Stimulated activated CD4-positive, alpha-beta T cell treated with anti-CD3 and anti-CD28 coated beads, Interleukin-4, amount 100 ng/mL, for 24 hours (primary cell): Measurements from ENCODE around the gene PGM5.

Experiments
- DNase-seq: peaks from one replicate; pipeline ENCODE4 v3.0.0-alpha.2; 2020

PGM5 gene

DNA sequence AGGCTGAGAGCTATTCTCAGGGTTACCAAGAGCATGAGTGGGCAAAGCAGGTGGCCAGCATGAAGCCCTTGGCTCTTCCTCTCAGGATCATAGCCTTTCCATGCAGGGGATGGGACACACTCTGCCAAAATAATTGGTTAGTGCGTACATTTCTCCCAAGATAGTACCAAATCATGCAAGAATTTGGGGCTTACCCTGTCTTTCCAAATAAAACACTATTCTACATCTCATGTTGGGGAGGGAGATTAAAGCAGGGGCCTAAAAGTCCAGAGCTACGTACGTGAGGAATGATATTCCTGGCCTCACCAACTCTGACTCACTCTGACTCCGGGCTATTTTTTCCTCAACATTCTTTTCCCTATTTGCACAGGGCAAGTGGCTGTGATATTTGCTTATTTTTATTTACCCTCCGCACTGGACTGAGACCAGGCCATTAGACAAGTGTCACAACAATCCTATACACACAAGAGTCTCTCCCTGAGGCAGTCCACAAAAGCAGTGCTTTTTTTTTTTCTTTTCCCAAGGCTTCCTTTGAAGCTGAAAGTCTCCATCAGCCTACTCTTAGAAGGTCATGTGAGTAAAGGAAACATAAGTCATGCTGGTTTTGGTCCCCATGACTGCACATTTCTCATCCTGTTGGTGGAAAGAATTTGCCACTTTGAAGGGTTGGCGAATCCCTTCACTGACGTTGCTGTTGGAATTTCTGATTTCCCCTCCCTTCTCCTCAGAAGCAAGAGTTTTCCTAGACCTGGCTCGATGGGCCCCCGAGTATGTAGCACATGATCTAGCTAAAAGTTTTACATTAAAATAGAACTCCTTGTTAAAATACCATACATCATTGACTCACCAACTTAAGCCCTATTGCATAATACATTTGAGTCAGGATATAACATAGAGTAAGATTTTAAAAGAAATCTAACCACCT, 144.3 kb downstream of the PGM5 start:
- no peak for DNase-seq

DNA sequence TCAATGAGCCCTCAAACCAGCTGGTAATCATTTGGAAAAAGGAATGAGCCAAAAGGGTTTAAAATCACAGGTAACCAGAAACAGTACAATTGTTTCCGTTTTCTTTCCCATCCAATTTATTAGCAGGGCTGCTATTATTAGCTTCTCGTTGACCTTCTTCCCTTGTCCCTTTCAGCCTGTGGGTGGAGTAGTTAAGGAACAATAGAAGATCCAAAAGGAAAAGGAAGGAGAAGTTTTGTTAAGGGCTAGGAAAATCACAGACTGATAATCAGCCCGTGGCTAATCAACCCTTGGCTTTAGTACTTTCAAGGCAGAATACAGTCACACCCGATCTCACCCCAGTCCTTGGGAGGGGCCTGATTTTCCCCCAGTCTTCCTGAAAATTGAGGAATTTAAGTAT, 145.9 kb downstream of the PGM5 start:
- DNase-seq = no peak

DNA sequence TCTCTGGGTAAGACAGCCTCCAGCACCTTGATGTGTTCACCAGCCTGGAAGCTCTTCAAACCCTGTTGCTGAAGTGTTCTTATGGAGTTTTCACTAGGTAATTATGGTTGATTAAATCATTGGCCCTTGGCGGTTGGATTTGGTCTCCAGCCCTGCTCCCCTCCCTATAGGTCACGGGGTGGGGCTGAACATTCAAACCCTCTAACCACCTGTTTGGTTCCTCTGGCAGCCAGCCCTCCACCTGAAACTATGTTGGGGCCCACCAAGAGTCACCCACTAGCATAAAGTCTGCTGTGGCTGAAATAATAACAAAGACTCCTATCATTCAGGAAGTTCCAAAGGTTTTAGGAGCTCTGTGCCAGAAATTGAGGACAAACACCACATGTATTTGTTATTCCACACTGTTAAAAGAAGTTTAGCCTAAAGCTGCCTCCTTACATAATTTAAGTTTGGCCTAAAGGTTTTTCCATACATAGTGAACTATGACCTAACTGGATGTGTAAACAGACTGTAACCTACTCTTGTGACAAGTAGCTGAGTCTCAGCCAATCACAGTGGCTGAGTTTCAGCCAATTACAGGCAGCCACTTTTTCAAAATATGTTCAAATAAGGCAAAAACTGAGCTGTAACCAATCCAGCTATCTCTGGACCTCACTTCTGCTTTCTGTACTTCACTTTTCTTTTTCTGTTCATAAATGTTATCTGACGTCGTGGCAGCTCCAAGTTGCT, 149.4 kb downstream of the PGM5 start:
- no peak for DNase-seq

- no peak for DNase-seq
Measured at GRCh38 chr9:68506551-68506950, 150.1 kb downstream of the PGM5 start.

DNA sequence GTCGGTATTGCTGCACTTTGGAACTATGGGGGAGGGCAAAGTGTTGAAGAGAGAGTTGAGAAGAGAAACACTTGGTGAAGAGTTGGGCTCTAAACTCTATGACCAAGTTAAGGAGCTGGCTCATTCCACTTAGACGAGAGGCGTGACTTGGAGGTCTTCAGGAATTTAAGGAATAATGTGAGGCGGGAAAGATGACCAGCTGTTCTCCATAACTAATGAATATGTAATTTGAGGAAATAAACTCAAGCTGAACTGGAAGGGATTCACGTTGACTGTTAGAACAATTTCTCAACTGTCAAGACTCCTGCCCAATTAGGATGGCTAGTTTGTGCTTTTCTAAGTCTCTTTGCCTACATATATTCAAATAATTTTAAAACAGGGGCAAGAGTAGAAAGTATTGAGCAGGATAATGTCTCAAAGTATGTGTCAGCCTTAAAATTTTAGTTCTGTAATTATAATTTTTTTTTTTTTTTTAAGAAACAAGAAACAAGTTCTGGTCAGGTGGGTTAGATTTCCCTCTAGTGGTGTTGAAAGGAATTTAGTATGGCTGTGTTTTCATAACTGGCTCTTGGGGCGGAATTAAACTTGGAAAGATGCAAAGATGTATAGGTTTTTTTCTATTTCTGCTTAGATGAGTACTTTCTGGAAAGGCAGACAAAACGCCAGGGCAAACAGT, 150.9 kb downstream of the PGM5 start:
- DNase-seq = no peak

GRCh38 chr9:68507806-68508145, 151.4 kb downstream of the PGM5 start:
- DNase-seq = no peak

DNA sequence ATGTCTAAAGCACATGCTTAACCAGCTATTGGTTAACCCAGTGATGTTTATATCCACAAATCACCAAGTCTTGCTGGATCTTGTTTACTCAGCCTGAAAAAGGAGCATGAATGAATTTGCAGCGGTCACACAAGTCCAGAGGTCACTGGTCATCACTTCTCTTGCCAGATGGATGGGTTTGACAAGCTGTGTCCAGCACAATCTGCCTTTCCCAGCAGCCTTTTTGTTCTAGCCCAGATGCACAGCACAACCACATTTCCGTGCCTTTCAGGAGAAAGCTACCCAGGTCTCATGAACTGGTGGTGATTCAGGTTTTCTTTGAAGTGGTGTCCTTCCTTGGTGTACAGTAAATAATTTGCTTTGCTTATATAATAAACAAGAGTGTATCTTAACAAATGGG, 152.1 kb downstream of the PGM5 start:
- DNase-seq = no peak

GRCh38 chr9:68509689-68510088, 153.3 kb downstream of the PGM5 start:
- DNase-seq = no peak

- DNase-seq = no peak
Measured at GRCh38 chr9:68513385-68513784, 157.0 kb downstream of the PGM5 start.

DNA sequence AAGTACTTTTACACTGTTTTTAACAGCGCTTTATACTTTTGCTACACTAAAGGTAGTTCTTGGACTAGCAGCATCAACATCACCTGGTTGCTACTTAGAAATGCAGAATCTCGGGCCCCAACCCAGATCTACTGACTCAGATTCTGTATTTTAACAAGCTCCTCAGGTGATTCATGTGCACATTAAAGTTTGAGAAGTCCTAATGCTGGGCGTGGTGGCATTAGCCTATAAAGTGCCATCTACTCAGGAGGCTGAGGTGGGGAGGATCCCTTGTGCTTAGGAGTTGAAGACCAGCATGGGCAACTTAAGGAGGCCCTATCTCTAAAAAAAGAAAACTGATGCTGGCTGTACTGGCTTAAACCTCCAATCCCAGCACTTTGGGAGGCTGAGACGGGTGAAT, 157.6 kb downstream of the PGM5 start:
- no peak for DNase-seq

DNA sequence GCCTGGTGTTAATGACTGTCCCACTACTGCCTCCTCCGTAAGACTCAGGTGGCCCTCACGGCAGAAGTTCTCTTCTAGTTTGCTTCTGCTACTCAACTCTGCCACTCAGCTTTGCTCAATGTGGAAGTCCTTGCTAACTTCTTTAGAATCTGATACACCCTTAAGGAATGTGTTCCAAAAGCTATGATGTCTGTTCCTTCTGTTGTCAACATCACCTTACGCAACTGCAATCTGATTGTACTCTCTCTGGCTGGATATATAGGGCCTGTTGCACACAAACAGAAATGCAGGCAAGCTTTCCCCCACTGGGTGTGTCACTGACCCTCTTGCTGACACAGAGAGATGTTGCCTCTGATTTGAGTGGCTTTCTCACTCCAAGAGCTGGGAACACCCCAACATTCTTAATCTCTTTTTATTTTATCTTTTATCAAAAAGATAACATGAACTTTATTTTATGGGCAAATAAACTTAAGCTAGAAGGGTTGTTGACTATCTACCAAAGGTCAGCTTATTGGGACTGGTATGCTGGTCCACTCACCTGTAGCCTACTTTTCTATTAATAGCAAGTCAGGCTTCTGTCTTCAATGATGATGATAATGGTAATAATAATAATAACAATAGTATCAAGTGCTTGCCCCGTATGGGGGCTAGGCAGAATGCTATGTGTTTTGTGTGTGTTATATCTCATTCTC, 159.1 kb downstream of the PGM5 start:
- no peak for DNase-seq

- DNase-seq = no peak
Measured at GRCh38 chr9:68522131-68522530, 165.7 kb downstream of the PGM5 start.

DNA sequence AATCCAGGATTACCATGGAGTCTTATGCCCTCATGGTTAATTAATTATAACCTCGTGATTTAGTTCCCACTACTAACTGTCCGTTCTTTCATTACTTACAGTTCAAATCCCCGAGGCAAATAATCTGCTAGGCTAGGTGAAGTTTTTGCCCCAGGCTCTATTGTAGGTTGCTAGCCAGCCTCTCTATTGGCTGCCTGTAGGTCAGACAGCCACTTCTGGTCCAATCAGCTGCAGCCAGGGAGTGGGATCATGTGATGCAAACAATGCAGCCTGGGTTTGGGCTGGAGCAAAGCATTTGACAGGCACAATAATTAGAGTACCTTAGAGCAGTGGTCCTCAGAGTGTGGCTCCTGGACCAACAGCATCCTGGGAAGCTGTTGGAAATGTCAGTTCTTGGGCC, 166.5 kb downstream of the PGM5 start:
- DNase-seq = no peak

DNA sequence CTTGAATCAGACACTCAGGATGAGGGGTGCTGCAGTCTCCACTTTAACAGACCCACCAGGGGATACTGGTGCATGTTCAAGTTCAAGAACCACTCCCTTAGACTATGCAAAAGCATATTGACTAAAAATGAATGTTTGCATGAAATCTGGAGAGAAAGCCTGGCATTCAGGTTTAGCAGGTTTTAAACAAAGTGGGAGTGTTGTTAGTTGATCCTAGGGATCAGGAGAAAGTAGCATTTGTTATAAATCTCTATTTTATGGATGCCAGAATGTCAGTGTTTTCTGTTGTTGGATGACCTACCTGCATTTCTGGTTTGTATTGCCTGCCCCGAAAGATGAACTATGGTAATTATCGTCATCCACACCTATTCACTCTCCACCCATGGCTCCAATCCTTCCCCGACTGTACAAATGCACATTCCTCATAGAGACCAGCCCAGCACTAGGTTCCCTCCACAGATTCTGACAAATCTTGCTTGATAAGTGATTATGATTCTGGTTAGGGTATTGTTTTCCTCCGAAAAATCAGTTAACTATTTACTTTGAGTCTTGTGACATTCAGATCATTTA, 167.0 kb downstream of the PGM5 start:
- no peak for DNase-seq

DNA sequence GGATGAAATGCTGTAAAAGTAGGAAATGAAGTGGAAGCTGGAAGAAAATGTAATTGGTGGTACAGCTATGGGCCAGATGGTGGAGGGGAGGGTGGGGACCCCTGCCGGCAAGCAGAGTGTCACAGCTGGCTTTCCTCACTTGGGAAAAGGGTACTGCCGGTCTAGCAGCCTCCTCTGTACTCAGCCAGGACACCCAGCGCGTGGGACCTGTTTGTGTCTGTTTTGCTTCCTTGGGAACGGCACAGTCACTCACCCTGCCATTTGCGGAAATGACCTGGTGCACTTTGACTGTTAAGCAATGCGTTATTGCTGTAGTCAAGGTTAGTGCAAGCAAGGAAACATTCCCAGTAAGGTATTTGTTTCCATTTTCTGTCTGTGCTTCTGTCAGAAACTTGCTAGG, 174.2 kb downstream of the PGM5 start:
- no peak for DNase-seq

- no peak for DNase-seq
Measured at GRCh38 chr9:68532131-68532530, 175.7 kb downstream of the PGM5 start.

GRCh38 chr9:68533678-68534077, 177.3 kb downstream of the PGM5 start:
- DNase-seq = no peak

DNA sequence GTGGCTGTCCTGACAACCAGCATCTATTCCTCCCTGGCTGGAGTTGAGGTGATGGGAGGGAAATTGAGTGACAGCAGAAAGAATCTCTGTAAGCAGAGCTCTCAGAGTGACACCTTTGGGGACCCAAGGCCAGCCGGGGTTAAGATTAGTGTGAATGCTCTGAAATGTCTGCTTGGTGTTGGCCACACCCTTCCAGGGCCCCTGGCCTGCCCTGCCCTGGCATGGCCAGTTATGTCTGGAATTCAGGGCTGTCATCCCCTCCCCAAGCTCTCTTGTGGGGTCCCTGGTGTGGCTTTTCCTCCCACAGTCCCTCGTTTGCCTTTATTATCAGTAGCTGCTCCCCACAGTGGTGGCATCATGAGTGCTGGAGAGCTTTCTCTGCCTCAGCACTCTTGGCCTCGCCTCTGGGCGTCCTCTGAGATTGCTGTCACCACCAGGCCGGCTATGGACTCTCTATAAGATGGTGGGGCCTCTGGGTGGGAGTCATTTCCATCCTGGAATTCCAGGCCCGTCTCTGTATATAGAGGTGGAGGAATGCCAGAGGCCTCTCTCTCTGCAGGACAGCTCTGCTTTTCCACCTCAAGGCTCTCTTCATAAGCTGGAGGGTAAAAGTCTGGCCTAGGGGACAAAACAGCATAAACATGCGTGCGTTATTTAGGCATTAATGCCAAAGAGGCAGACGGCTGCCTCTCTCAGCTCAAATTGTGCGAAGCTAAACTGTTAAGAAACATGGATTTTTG, 180.6 kb downstream of the PGM5 start:
- no peak for DNase-seq

DNA sequence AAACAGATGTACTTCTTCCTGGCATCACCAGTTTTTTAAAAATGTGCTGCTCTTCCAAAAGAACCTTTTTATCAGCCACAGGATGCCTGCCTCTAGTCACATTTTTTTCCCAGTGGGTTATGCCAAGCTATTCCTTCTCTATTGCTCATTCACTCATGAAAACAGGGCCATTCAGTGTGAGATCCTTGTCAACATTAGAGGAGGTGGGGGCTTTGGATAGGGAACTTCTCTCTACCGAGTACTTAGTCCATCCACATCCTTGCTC, 181.1 kb downstream of the PGM5 start:
- DNase-seq = no peak

- DNase-seq = no peak
Measured at GRCh38 chr9:68538200-68538599, 181.8 kb downstream of the PGM5 start.

GRCh38 chr9:68540712-68541535, 184.5 kb downstream of the PGM5 start, which contains the start of gene TMEM252:
Gene TMEM252, minus strand, starts transcription at chr9:68540883. Its CDS starts 69 bp downstream, at chr9:68540814.
- DNase-seq = no peak
